Suprapubic skin (tissue), 4 donors: ENCODE data around the gene CCSER1. TPM values are rescaled to one million over a fixed set of nuclear protein-coding genes. Genes with fewer than 3 reads are reported as not detected.
"Not testable (repeated sequence)": the region's sequence is repeated elsewhere in the genome, so short reads cannot be mapped to it uniquely, and the experiment has no call there.

Experiments used
- DNase-seq, 2 donors: peaks; one replicate each; pipeline ENCODE4 v3.0.0-alpha.2; 2019; ENCODE audit warnings: low spot score in 2 of 2
- H3K27ac ChIP-seq: fragments of 200-600 bp; sonication (generic); one replicate; pipeline ENCODE4 v1.5.1; 2019
- H3K27me3 ChIP-seq: fragments of 200-600 bp; sonication (generic); one replicate; pipeline ENCODE4 v1.5.1; 2019
- H3K36me3 ChIP-seq: fragments of 200-600 bp; sonication (generic); one replicate; pipeline ENCODE4 v1.5.1; 2019
- H3K4me1 ChIP-seq: fragments of 200-600 bp; sonication (generic); one replicate; pipeline ENCODE4 v1.5.1; 2019
- H3K4me3 ChIP-seq: fragments of 200-600 bp; sonication (generic); one replicate; pipeline ENCODE4 v1.5.1; 2019; ENCODE audit warnings: mild to moderate bottlenecking
- H3K9me3 ChIP-seq: fragments of 200-600 bp; sonication (generic); one replicate; pipeline ENCODE4 v1.5.1; 2019
- EP300 ChIP-seq: sonication (generic); formaldehyde crosslinking; IDR thresholded peaks from one replicate; pipeline ENCODE4 v1.6.1; 2017; ENCODE audit warnings: antibody characterized with exemption
- POLR2A ChIP-seq, 2 donors: fragments of 450-650 bp; IDR thresholded peaks; one replicate each; pipeline ENCODE4 v1.6.1; 2017; ENCODE audit warnings: antibody characterized with exemption in 2 of 2, mild to moderate bottlenecking in 2 of 2, moderate library complexity in 2 of 2
- POLR2AphosphoS5 ChIP-seq, 3 donors: sonication (generic); formaldehyde crosslinking; IDR thresholded peaks; one replicate each; pipeline ENCODE4 v1.6.1; 2017; ENCODE audit warnings: antibody characterized with exemption in 3 of 3
- WGBS: methylation state at CpG from one replicate; pipeline ENCODE4 v1.1.5; 2018; 5-methylcytosine and 5-hydroxymethylcytosine counted together
- total RNA-seq, 4 donors: library from RNA; depleted of rRNA; stranded (reverse); fragments of >200 nt; gene quantifications; one replicate each; pipeline ENCODE4 v1.1.0, GENCODE V29; 2016
- TF ChIP-seq, protein P1 (sequence below), 2 donors: fragments of 200-600 bp in 1 of 2; fragments of 450-650 bp in 1 of 2; sonication (generic) in 1 of 2; IDR thresholded peaks; one replicate each; pipeline ENCODE4 v1.5.1; 2016 to 2019; ENCODE audit warnings: antibody characterized with exemption in 2 of 2, mild to moderate bottlenecking in 1 of 2, moderate library complexity in 1 of 2

Gene CCSER1
- total RNA-seq, 4 donors from 2014 or later = 6.7 to 39.5 (median 11.8) TPM

DNA sequence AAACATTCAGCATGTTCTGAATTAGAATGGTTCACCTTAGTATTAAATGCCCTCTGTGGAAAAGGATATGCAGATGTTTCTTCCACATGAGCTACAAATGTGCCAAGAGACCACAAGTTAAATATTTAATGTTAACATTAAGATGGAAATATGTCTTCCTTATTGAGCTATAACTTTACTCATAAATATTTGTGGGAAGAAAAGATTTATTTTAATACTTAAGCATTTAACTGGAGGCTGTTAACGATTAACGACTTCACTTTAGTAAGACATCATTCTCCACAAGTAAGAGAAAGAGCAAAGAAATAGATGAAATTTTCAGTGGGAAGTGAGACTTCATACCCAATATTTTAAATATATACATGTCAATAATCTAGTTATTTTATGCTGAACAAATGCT is 1130.5 kb downstream of the CCSER1 start:
- TF ChIP-seq POLR2A (IDR thresholded peaks at IDR 0.05) (no peak), EP300 (no peak), POLR2AphosphoS5 (IDR thresholded peaks at IDR 0.05) (no peak)
- TF ChIP-seq, protein P1, sequence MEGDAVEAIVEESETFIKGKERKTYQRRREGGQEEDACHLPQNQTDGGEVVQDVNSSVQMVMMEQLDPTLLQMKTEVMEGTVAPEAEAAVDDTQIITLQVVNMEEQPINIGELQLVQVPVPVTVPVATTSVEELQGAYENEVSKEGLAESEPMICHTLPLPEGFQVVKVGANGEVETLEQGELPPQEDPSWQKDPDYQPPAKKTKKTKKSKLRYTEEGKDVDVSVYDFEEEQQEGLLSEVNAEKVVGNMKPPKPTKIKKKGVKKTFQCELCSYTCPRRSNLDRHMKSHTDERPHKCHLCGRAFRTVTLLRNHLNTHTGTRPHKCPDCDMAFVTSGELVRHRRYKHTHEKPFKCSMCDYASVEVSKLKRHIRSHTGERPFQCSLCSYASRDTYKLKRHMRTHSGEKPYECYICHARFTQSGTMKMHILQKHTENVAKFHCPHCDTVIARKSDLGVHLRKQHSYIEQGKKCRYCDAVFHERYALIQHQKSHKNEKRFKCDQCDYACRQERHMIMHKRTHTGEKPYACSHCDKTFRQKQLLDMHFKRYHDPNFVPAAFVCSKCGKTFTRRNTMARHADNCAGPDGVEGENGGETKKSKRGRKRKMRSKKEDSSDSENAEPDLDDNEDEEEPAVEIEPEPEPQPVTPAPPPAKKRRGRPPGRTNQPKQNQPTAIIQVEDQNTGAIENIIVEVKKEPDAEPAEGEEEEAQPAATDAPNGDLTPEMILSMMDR (IDR thresholded peaks at IDR 0.05) = no peak
- H3K9me3 ChIP-seq = no peaks in the 10 kb centered on the region
- DNase-seq = no peak

DNA sequence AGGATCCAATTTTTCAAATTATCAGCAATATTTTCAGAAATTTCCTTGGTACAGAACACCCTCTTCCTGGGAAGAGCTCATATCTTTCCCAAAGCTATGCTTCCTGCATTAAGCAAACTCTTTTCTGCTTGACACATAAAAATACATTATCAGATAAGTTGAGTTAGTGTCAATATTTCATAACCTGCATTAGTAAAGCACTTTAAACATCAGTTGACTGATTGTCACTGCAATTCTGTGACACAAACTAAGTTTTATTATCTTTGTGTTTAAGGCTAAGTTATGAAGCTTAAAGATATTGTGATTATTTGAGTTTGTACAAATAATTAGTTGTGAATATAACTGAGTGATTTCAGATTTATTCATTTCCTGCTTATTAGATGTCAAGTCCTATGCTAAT is 1131.1 kb downstream of the CCSER1 start:
- no peak for DNase-seq
- no peaks in the 10 kb centered on the region for H3K27me3 ChIP-seq
- TF ChIP-seq, protein P1 (IDR thresholded peaks at IDR 0.05) = no peak
- no peak for TF ChIP-seq POLR2A (IDR thresholded peaks at IDR 0.05)
- TF ChIP-seq POLR2AphosphoS5 (IDR thresholded peaks at IDR 0.05) = no peak
- TF ChIP-seq EP300 = no peak
- no peaks in the 10 kb centered on the region for H3K4me1 ChIP-seq
- no peak overlapping the region for H3K27ac ChIP-seq
- H3K36me3 ChIP-seq = no peaks in the 10 kb centered on the region
- H3K9me3 ChIP-seq = no peaks in the 10 kb centered on the region
- H3K4me3 ChIP-seq = no peak overlapping the region

More for the DNA sequence above, 1130.5 kb downstream of the CCSER1 start:
- no peak overlapping the region for H3K27ac ChIP-seq
- H3K4me1 ChIP-seq = no peaks in the 10 kb centered on the region
- no peak overlapping the region for H3K4me3 ChIP-seq
- WGBS = 84% methylated on average over 2 of the region's 2 CpGs
- no peaks in the 10 kb centered on the region for H3K36me3 ChIP-seq
- H3K27me3 ChIP-seq = no peaks in the 10 kb centered on the region

DNA sequence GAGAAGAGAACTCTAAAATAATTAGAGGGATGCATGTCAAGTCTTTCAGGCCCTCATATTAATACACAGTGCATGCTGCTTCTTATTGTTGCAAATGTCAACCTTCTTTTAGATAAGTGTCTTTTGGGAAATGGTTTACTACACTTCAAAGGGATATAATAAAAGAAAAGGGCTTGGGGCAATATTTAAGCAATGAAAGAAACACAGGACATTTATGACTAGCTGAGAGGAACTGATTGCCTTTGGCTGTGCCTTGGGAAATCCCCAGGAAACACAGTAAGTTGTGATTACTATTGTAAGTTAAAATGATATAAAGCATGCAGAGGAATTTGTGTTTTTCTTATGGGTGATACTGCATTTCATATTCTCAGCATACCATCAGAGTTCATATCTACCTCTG is 1140.3 kb downstream of the CCSER1 start:
- Histone ChIP-seq H3K36me3 (no peaks in the 10 kb centered on the region), H3K4me1 (no peaks in the 10 kb centered on the region), H3K4me3 (no peak overlapping the region), H3K27ac (no peak overlapping the region), H3K9me3 (no peaks in the 10 kb centered on the region), H3K27me3 (no peaks in the 10 kb centered on the region)
- no peak for DNase-seq
- no peak for TF ChIP-seq POLR2AphosphoS5 (IDR thresholded peaks at IDR 0.05)
- TF ChIP-seq, protein P1 (IDR thresholded peaks at IDR 0.05) = no peak
- no peak for TF ChIP-seq EP300
- TF ChIP-seq POLR2A (IDR thresholded peaks at IDR 0.05) = no peak

DNA sequence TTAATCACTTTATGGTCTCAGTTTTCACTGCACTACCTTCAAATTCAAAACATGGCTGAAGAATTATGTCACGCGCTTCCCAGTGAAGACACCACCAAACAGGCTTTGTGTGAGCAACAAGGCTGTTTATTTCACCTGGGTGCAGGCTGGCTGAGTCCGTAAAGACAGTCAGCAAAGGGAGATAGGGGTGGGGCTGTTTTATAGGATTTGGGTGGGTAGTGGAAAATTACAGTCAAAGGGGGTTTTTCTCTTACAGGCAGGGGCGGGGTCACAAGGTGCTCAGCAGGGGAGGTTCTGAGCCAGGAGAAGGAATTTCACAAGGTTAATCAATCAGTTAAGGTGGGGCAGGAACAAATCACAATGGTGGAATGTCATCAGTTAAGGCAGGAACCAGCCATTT is 1141.3 kb downstream of the CCSER1 start:
- H3K9me3 ChIP-seq, H3K27me3 ChIP-seq, H3K4me1 ChIP-seq, DNase-seq, H3K27ac ChIP-seq, H3K4me3 ChIP-seq, H3K36me3 ChIP-seq: not testable (repeated sequence)
- WGBS = 83% methylated on average over 4 of the region's 4 CpGs

DNA sequence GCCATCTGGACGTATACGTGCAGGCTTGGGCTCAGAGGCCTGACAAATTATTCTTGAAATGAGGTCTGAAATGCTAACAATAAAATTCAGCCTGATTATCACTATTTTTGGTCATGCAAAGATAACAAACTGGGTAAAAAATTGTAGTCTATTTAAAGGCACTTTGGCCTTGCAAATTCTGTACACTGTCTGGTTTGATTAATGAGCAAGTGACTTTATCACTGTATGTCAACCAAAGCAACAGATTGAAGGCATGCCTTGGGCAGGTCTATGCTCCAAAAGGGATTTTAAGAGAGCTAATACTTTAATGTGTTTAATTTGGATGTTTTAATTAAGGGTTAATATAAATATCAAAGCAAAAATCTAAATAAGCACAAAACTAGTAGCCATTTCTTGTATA is 1141.7 kb downstream of the CCSER1 start:
- no peak for TF ChIP-seq POLR2A (IDR thresholded peaks at IDR 0.05)
- TF ChIP-seq, protein P1 (IDR thresholded peaks at IDR 0.05) = no peak
- no peak for TF ChIP-seq EP300
- WGBS = 59% methylated on average over 2 of the region's 2 CpGs
- H3K27ac ChIP-seq = no peak overlapping the region
- H3K4me3 ChIP-seq = no peak overlapping the region
- H3K4me1 ChIP-seq = no peaks in the 10 kb centered on the region
- peaks cover 5% of the 10 kb centered on the region for H3K9me3 ChIP-seq
- DNase-seq = no peak
- no peaks in the 10 kb centered on the region for H3K27me3 ChIP-seq
- no peaks in the 10 kb centered on the region for H3K36me3 ChIP-seq

DNA sequence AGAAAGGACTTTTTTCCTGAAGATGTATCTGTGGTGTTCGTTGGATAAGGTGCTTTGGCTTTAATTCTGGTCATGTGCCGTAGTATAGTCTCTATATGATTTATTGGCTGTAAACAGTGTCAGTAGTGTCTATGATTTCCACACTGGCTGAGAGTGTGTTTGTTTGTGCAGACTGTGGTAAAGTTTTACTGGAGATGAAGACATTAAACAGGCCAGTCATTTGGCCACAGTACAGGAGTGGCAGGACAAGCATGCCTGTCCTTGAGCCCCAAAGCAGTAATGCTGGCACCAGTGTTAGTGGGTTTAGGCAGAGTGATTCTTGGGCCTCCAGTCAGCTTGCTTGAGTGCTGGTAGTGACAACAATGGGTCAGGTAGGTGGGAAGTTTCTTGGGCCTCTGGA is 1152.7 kb downstream of the CCSER1 start:
- Histone ChIP-seq H3K4me1 (no peaks in the 10 kb centered on the region), H3K9me3 (no peaks in the 10 kb centered on the region), H3K4me3 (no peak overlapping the region), H3K27me3 (no peaks in the 10 kb centered on the region), H3K27ac (no peak overlapping the region), H3K36me3 (no peaks in the 10 kb centered on the region)
- 82% methylated on average over 2 of the region's 2 CpGs for WGBS
- TF ChIP-seq POLR2AphosphoS5 (IDR thresholded peaks at IDR 0.05) = no peak
- no peak for TF ChIP-seq POLR2A (IDR thresholded peaks at IDR 0.05)
- TF ChIP-seq, protein P1 (IDR thresholded peaks at IDR 0.05) = no peak
- no peak for TF ChIP-seq EP300
- DNase-seq = no peak
